NT2/D1 (cell line): Measurements from ENCODE around the gene NKD1.

Source experiments
- SUZ12 ChIP-seq: IDR thresholded peaks from 2 replicates; pipeline ENCODE4 v1.6.1; 2011; ENCODE audit not compliant: insufficient read length, insufficient read depth; ENCODE audit errors: extremely low read depth
- YY1 ChIP-seq: IDR thresholded peaks from 2 replicates; pipeline ENCODE4 v1.6.1; 2011; ENCODE audit not compliant: insufficient read length, insufficient read depth

DNA sequence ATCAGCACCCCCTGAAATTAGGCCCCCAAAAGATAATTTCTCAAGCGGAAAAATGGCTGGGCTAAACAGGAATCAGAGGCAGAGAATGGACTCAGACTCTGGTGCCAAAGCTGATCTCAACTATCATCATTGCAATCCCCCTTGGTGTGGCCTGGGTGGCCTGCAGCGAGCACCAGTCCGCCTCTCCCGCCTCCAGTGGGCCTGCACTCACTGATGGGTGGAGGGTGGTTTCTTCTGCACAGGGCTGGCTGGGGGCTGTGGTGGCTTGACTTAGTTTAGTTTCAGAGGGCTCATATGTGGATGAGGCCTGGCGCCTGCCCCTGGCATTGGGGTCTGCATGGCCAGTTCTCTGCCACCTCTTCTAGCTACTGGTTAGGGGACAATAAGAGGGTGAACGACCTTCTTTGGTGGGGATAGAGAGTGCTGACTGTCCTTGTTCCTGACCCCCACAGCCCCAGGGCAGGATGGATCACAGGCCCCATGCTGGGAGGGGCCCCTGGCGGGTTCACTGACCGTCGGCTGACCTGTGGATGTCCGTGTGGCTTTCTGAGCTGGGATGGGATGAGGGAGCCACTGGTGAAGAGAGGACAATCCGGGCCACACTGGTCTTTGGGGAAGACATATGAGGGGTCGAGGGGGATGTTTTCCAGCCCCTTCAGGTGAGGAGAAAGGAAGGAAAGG, 70.2 kb downstream of the NKD1 start:
- TF ChIP-seq YY1 (no peak), SUZ12 (no peak)
